Cardiac fibroblast (primary cell): ENCODE data around the gene TBC1D4.

Experiments
- DNase-seq, 2 donors: peaks; one replicate each; pipeline versions ENCODE4 v3.0.0 to v3.0.0-alpha.2; 2010; ENCODE audit warnings: low read depth in 2 of 2
- H3K4me3 ChIP-seq, 2 donors: replicated peaks in 1 of 2; 1 replicate in 1 of 2; 2 replicates in 1 of 2; pipeline ENCODE4 v1.5.1; 2011; ENCODE audit warnings: low read depth in 2 of 2, low read length in 2 of 2, mild to moderate bottlenecking in 2 of 2, moderate library complexity in 1 of 2
- TF ChIP-seq, protein P1 (sequence below): IDR thresholded peaks from one replicate; pipeline ENCODE4 v1.5.1; 2011; ENCODE audit warnings: low read depth, mild to moderate bottlenecking, low read length, inconsistent platforms

TBC1D4 gene

DNA sequence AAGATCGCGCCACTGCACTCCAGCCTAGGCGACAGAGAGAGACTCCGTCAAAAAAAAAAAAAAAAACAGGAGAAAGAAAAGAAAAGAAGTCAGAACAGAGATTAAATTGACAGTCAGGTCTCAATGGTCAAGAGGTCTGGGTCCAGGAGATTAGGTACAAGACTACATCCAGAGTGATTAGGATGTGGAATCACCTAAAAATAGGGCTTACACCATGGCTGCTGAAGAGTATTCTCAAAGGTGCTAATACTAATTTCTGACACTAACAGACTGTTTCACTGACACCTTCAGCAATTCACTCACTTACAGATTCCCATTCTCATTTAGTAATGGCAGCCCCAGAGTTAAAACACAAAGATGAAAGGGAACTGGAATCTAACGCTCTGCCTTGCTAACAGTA lies 91.7 kb downstream of the TBC1D4 start:
- TF ChIP-seq, protein P1, sequence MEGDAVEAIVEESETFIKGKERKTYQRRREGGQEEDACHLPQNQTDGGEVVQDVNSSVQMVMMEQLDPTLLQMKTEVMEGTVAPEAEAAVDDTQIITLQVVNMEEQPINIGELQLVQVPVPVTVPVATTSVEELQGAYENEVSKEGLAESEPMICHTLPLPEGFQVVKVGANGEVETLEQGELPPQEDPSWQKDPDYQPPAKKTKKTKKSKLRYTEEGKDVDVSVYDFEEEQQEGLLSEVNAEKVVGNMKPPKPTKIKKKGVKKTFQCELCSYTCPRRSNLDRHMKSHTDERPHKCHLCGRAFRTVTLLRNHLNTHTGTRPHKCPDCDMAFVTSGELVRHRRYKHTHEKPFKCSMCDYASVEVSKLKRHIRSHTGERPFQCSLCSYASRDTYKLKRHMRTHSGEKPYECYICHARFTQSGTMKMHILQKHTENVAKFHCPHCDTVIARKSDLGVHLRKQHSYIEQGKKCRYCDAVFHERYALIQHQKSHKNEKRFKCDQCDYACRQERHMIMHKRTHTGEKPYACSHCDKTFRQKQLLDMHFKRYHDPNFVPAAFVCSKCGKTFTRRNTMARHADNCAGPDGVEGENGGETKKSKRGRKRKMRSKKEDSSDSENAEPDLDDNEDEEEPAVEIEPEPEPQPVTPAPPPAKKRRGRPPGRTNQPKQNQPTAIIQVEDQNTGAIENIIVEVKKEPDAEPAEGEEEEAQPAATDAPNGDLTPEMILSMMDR: no peak
- no peak for DNase-seq
- H3K4me3 ChIP-seq: no peak overlapping the region

DNA sequence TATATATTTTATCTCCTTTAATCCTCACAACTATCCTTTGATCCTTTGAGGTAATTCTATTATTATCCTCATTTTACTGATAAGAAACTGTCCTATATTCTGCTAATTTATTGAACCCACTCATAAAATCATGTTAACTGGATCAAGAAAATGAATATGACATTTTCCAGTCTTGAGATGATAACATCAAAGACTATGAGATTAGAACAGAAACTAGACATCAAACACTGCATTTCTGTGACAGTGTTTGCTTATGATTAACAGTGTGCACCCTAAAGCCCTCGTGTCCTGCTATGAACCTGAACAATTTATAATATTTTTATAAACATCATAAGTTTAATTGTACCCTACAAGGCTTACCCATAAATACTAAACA lies 96.3 kb downstream of the TBC1D4 start:
- TF ChIP-seq, protein P1: no peak
- no peak overlapping the region for H3K4me3 ChIP-seq
- no peak for DNase-seq

DNA sequence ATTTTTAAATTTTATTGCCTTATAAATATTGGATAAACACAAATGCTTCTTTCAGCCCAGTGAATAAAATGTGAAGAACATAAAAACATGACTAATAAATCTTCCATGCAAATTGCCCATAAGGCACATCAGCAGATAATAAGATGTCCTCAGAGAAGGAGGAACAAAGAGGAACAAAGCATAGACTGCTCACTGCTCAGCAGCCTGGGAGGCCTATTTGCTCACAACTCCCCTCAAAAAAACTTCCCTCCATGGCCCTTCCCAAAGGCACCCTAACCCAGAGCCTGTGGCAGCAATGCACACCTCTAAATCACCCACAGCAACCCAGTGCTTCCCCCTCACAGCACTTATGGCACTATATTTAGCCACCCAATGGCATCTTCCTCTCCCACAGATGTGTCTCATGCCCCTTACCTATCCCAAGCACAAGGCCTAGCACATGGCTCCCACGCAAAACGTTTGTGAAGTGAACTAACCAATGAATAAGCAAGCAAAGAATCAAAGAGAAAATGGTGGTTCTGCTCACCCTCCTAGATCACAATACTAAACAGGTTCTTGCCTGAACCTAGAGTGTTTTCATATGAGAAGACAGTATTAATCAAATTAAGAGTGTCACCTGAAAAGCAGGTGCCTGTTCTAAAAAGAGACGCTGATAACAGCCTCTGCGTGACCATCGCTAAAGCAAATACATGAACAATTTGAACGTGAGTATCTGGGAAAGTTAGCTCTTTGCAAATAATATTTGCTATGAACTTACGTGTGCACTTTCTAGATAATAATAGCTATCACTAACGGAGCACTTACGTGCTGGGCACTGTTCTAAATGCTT lies 96.9 kb downstream of the TBC1D4 start:
- no peak overlapping the region for H3K4me3 ChIP-seq
- DNase-seq: peak in 1 of 2 donors; percentile 13
- TF ChIP-seq, protein P1: no peak

DNA sequence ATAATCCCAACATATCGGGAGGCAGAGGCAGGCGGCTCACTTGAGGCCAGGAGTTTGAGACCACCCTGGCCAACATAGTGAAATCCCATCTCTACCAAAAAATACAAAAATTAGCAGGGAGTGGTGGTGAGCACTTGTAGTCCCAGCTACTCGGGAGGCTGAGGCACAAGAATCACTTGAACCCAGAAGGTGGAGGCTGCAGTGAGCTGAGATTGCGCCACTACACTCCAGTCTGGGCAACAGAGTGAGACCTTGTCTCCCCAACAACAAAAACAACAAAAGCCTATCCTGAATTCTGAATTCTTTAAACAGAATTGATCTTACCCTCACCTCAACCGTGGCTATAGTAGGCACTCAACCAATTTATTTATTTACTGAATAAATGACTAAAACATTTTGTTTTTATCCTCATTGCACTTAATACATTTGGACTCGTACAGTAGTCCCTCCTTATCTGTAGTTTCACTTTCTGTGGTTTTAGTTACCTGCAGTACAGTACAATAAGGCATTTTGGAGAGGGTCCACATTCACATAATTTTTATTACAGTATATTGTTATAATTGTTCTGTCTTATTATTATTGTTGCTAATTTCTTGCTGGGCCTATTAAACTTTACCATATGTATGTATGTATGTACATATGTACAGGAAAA lies 98.8 kb downstream of the TBC1D4 start:
- TF ChIP-seq, protein P1: no peak
- H3K4me3 ChIP-seq: no peak overlapping the region
- no peak for DNase-seq

DNA sequence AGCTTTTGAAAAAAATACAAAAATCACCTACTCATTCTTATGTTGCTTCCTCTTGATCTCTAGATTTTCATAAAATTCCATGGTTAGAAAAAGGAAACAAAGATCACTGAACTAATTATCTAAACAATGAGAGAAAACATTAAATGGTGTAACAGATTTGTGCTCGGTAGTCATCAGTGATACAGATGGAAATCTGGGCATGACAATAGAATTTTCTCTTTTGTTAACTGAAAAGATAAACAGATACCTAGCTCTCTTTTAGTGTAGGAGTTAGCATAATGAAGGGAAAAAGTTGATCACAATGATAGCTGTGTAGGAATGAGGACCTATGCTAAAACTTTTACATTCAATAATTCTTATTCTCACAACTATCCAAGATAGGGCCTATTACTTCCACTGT lies 103.7 kb downstream of the TBC1D4 start:
- no peak for DNase-seq
- TF ChIP-seq, protein P1: no peak
- H3K4me3 ChIP-seq: no peak overlapping the region

DNA sequence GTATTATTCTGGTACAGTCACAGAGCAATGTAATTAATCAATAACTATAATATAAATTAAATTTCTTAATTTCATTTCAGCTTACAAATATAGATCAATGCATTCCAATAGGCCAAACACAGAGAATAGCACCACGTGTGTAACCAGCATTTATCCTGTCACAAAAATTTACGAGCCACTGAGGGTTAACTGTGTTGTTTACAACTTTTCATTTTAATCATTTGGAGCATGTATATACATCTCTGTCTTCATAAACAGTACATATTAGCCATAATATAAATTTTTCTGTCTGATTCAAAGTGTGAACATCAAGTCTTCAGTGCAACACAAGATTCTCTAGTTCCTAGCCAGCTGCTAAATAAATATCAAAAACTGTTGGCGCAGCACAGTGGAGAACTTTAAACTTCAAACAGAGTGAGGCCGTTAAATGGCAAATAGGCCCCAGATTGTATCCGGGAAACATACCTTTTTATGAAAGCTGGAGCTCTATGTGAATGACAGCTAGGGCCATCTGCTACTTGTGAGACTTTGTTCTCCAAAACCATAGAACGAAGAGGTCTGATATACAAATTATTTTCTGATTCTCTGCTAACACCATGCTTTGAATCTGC lies 105.1 kb downstream of the TBC1D4 start:
- DNase-seq: no peak
- H3K4me3 ChIP-seq: no peak overlapping the region
- TF ChIP-seq, protein P1: no peak
